HUES48 (cell line): ENCODE data around the gene MARCHF3.

Experiments used
- H3K27ac ChIP-seq: one replicate; pipeline ENCODE4 v1.7.0; 2013; ENCODE audit warnings: low read depth, low read length, inconsistent platforms
- H3K27me3 ChIP-seq: 2 replicates; pipeline ENCODE4 v1.6.1; 2013; ENCODE audit warnings: mild to moderate bottlenecking, low read length; ENCODE audit not compliant: control insufficient read depth, insufficient read depth
- H3K36me3 ChIP-seq: 2 replicates; pipeline ENCODE4 v1.6.1; 2013; ENCODE audit warnings: low read length; ENCODE audit not compliant: control insufficient read depth, insufficient read depth
- H3K4me1 ChIP-seq: 2 replicates; pipeline ENCODE4 v1.6.1; 2013; ENCODE audit warnings: mild to moderate bottlenecking, low read length; ENCODE audit not compliant: control insufficient read depth, insufficient read depth
- H3K4me3 ChIP-seq: 2 replicates; pipeline ENCODE4 v1.5.1; 2013; ENCODE audit warnings: mild to moderate bottlenecking, low read depth, low read length
- H3K9ac ChIP-seq: 2 replicates; pipeline ENCODE4 v1.6.1; 2013; ENCODE audit warnings: mild to moderate bottlenecking, low read depth, low read length, moderate library complexity
- H3K9me3 ChIP-seq: 2 replicates; pipeline ENCODE4 v1.6.1; 2013; ENCODE audit warnings: low read length; ENCODE audit not compliant: control insufficient read depth, insufficient read depth

MARCHF3 gene

GRCh38 chr5:126931963-126932660 lies 98.2 kb downstream of the MARCHF3 start:
- no peak overlapping the region for H3K9ac ChIP-seq
- peaks cover 10% of the 10 kb centered on the region; the same call in 1 of the 2 replicates for H3K4me1 ChIP-seq
- no peaks in the 10 kb centered on the region for H3K9me3 ChIP-seq
- H3K4me3 ChIP-seq = no peak overlapping the region
- H3K36me3 ChIP-seq = no peaks in the 10 kb centered on the region
- H3K27me3 ChIP-seq = no peaks in the 10 kb centered on the region
- H3K27ac ChIP-seq = no peak overlapping the region

GRCh38 chr5:126928041-126928440 lies 102.3 kb downstream of the MARCHF3 start:
- no peak overlapping the region for H3K4me3 ChIP-seq
- no peak overlapping the region for H3K9ac ChIP-seq
- H3K27ac ChIP-seq = no peak overlapping the region
- no peaks in the 10 kb centered on the region for H3K9me3 ChIP-seq
- H3K36me3 ChIP-seq = no peaks in the 10 kb centered on the region
- peaks cover 10% of the 10 kb centered on the region; the same call in 1 of the 2 replicates for H3K4me1 ChIP-seq
- no peaks in the 10 kb centered on the region for H3K27me3 ChIP-seq

GRCh38 chr5:126927429-126927828 lies 102.9 kb downstream of the MARCHF3 start:
- Histone ChIP-seq H3K27ac (no peak overlapping the region), H3K27me3 (no peaks in the 10 kb centered on the region), H3K9me3 (no peaks in the 10 kb centered on the region), H3K4me1 (peaks cover 10% of the 10 kb centered on the region; the same call in 1 of the 2 replicates), H3K9ac (no peak overlapping the region), H3K36me3 (no peaks in the 10 kb centered on the region), H3K4me3 (no peak overlapping the region)

- Histone ChIP-seq H3K36me3 (no peaks in the 10 kb centered on the region), H3K27ac (no peak overlapping the region), H3K4me3 (no peak overlapping the region), H3K9ac (no peak overlapping the region), H3K9me3 (no peaks in the 10 kb centered on the region), H3K4me1 (peaks cover 16% of the 10 kb centered on the region), H3K27me3 (no peaks in the 10 kb centered on the region)
Observed at GRCh38 chr5:126926187-126926586, 104.2 kb downstream of the MARCHF3 start.

GRCh38 chr5:126925482-126925881 lies 104.9 kb downstream of the MARCHF3 start:
- Histone ChIP-seq H3K27ac (no peak overlapping the region), H3K27me3 (no peaks in the 10 kb centered on the region), H3K9me3 (no peaks in the 10 kb centered on the region), H3K4me3 (no peak overlapping the region), H3K4me1 (peaks cover 15% of the 10 kb centered on the region), H3K9ac (no peak overlapping the region), H3K36me3 (no peaks in the 10 kb centered on the region)

- H3K9me3 ChIP-seq = no peaks in the 10 kb centered on the region
- H3K27ac ChIP-seq = no peak overlapping the region
- no peak overlapping the region for H3K4me3 ChIP-seq
- no peaks in the 10 kb centered on the region for H3K27me3 ChIP-seq
- H3K36me3 ChIP-seq = no peaks in the 10 kb centered on the region
- H3K4me1 ChIP-seq = peaks cover 15% of the 10 kb centered on the region
- H3K9ac ChIP-seq = no peak overlapping the region
Observed at GRCh38 chr5:126924331-126925033, 105.9 kb downstream of the MARCHF3 start.

GRCh38 chr5:126921241-126922091 lies 108.9 kb downstream of the MARCHF3 start:
- Histone ChIP-seq H3K27ac (no peak overlapping the region), H3K27me3 (no peaks in the 10 kb centered on the region), H3K4me1 (peaks cover 15% of the 10 kb centered on the region), H3K9ac (no peak overlapping the region), H3K36me3 (no peaks in the 10 kb centered on the region), H3K9me3 (no peaks in the 10 kb centered on the region), H3K4me3 (no peak overlapping the region)

GRCh38 chr5:126920291-126920690 lies 110.1 kb downstream of the MARCHF3 start:
- Histone ChIP-seq H3K9ac (no peak overlapping the region), H3K9me3 (no peaks in the 10 kb centered on the region), H3K27ac (no peak overlapping the region), H3K4me1 (peaks cover 15% of the 10 kb centered on the region), H3K4me3 (no peak overlapping the region), H3K36me3 (no peaks in the 10 kb centered on the region), H3K27me3 (no peaks in the 10 kb centered on the region)

GRCh38 chr5:126919566-126919965 lies 110.8 kb downstream of the MARCHF3 start:
- no peak overlapping the region for H3K27ac ChIP-seq
- H3K9me3 ChIP-seq = no peaks in the 10 kb centered on the region
- peaks cover 3% of the 10 kb centered on the region; the same call in 1 of the 2 replicates for H3K36me3 ChIP-seq
- no peak overlapping the region for H3K4me3 ChIP-seq
- no peaks in the 10 kb centered on the region for H3K27me3 ChIP-seq
- peaks cover 15% of the 10 kb centered on the region for H3K4me1 ChIP-seq
- H3K9ac ChIP-seq = no peak overlapping the region

- no peak overlapping the region for H3K27ac ChIP-seq
- H3K4me1 ChIP-seq = peaks cover 15% of the 10 kb centered on the region
- no peak overlapping the region for H3K9ac ChIP-seq
- H3K9me3 ChIP-seq = no peaks in the 10 kb centered on the region
- no peaks in the 10 kb centered on the region for H3K27me3 ChIP-seq
- H3K4me3 ChIP-seq = no peak overlapping the region
- peaks cover 3% of the 10 kb centered on the region; the same call in 1 of the 2 replicates for H3K36me3 ChIP-seq
Observed at GRCh38 chr5:126918615-126918957, 111.8 kb downstream of the MARCHF3 start.
